GM12874 (cell line): ENCODE results near the gene AFAP1L2.

Source experiments
- TF ChIP-seq, protein P1 (sequence below): IDR thresholded peaks from 2 replicates; pipeline ENCODE4 v1.5.1; 2011; ENCODE audit warnings: low read depth, mild to moderate bottlenecking, control low read depth, low read length, moderate library complexity; ENCODE audit not compliant: insufficient read depth

AFAP1L2 gene

DNA sequence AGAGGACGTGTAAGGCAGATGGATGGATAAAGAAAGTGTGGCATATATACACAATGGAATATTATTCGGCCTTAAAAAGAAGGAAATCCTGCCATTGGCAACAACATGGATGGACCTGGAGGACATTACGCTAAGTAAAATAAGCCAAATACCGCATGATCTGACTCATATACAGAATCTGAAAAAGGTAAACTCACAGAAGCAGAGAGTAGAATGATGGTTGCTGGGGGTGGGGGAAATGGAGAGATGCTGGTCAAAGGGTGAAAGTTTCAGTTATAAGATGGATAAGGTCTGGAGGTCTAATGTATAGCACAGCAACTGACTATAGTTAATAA lies 36.3 kb downstream of the AFAP1L2 start:
- TF ChIP-seq, protein P1, sequence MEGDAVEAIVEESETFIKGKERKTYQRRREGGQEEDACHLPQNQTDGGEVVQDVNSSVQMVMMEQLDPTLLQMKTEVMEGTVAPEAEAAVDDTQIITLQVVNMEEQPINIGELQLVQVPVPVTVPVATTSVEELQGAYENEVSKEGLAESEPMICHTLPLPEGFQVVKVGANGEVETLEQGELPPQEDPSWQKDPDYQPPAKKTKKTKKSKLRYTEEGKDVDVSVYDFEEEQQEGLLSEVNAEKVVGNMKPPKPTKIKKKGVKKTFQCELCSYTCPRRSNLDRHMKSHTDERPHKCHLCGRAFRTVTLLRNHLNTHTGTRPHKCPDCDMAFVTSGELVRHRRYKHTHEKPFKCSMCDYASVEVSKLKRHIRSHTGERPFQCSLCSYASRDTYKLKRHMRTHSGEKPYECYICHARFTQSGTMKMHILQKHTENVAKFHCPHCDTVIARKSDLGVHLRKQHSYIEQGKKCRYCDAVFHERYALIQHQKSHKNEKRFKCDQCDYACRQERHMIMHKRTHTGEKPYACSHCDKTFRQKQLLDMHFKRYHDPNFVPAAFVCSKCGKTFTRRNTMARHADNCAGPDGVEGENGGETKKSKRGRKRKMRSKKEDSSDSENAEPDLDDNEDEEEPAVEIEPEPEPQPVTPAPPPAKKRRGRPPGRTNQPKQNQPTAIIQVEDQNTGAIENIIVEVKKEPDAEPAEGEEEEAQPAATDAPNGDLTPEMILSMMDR, result no peak

DNA sequence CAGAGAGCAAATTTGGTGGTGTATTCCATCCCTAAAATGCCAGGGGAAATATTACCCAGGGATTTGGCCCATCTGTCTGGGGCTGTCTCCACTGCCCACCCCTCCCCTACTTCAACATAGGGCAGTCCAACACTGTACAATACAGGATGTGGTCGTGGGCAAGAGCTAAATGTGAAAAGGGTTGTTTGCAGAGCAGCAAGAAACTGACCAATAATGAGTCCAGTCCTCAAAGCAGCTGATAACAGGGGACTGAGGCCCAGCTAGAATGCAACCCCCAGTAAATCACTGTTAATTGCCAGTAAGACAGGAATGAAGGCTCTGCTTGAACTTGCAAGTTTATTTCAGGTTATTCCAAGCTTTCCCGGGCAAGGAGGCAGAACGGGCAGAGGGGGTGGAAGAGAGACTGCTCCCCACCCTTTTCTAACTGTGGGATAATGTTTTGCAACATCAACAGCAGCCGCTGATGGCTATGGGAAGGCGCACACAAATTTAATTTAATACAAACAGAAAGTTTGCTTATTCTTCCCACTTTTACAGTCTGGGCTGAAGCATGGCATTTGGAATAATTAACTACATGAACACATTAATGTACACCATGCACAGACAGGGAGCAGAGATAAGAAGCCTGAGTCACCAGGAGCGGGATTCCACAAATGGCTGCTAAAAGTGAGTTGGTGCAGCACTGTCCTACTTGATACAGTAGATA lies 36.8 kb downstream of the AFAP1L2 start:
- TF ChIP-seq, protein P1, result no peak

DNA sequence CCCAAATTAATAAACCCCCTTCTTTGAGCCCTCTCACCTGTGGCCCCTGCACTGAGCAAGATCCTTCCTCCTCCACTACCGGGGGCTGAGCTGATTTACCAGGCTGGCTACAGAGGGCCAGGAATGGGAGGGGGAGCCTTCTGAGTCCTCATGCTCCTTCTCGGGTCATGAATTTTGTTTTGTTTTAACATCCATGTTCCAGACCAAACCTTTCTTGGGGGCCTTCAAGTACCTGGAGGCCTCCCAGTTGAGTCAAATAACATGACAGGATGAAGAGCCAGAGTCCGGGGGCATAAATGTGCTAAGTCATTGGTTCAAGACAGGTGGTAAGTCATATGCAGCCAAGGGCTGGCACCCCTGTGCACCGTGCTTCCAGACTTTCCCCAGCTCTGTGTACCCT lies 39.6 kb downstream of the AFAP1L2 start:
- TF ChIP-seq, protein P1, result no peak

DNA sequence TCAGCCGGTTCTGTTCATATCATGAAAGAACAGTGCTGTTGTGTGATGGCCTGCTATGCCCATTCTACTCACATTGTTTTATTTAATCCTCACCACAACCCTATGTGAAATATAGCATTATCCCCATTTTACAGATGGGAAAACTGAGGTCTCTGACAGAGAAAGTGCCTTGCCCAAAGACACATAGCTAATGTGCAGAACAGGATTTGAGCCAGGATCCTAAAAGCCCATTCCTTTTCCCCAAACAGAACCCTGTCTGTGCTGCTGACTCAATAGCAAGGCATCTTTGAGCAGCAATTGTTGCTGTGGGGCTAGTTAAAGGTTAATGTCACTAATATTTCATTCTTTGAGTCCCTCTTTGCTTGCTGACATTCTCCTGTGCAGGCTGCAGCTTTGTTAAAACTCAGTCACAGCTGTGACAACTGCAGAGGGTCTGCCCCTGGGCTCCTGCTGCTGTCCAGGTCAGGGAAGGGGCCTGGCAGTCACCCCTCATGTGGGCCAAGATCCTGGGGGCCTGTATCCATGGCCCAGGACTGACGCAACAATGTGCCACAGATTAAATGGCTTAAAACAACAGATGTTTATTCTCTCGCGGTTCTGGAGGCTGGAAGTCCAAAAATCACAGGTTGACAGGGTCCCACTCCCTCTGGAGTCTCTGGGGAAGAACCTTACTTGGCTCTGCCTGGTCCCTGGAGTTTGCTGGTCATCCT lies 40.4 kb downstream of the AFAP1L2 start:
- TF ChIP-seq, protein P1, result no peak

DNA sequence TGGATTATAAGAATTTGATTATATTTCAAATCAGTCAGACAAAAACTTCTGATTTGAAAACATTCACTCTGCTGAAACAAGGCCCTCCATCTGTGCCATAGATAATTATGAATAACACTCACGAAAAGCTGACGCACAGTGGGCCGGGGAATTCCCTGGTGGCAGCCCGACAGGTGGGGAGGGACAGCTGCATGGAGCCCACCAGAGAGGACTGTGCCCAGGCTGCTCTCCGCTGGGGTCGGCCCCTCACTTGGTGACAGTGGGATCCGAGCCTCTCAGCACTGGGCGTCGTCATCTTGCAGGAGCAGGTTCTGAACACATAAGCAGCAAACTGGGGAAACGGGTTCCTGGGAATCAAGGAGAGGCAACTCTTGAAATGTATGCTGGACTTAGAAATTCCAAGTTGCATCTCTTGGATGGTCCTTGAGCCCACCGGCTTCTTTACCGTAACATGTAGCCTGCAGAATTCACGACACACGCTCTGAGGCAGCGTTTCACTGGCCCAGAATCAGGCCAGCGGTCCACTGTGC lies 41.4 kb downstream of the AFAP1L2 start:
- TF ChIP-seq, protein P1, result no peak

DNA sequence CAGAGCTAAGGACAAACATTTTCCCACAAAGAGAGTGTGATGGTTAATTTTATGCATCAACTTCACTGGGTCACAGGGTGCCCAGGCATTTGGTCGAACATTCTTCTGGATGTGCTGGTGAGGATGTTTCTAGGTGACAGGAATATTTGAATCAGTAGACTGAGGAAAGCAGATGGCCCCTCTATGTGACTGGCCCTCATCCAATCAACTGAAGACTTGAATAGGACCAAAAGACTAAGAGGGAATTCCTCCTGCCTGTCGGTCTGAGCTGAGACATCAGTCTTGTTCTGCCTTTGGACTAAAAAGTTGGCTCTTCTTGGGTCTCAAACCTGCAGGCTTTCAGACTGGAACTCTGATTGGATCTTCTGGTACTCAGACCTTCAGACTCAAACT lies 44.4 kb downstream of the AFAP1L2 start:
- TF ChIP-seq, protein P1, result no peak

DNA sequence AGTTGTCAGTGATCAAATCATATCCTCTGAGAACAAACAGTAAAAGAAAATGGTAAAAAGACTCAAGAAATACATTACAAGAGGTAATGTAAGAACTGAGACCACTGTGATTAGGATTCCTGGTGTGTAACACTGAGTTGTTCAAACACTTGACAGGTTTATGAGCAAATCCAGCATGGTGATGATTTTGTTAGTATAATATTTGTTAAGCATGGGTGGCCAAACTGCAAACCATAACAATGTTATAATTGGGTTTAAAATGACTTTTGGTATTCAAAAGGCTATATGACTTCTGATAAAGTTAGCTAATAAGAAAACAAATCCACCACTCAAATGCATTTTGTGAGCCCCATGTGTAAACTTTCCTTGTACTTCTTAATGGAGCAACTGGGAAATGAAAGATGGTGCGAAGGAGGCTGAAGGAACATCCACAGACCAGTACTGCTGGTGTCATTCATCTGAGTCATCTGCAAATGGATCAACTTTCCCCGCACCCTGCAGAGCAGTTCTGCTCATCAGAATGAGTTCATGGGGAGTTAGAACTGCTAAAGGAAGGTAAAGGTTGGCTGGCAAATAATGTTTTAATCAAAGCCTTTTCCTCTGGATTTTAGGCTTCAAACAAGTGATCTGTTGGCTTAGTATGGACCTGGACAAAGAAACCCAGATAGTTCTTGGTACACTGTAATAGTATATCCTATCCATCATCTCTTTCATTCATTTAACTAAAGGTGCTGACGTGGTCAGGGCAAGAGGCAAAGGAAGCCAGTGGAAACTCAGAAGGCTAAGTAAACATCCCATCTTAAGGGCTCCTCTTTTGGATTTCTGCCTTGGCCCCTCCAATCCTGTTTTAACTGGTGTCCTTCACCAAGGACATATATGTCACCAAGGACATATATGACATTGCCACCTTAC lies 45.0 kb downstream of the AFAP1L2 start:
- TF ChIP-seq, protein P1, result no peak
